Activated CD8-positive, alpha-beta memory T cell treated with anti-CD3 and anti-CD28 coated beads, Interleukin-2, amount 50 U/mL, for 24 hours (primary cell): ENCODE results near the gene C1orf50.
"Not testable (repeated sequence)": the region's sequence is repeated elsewhere in the genome, so short reads cannot be mapped to it uniquely, and the experiment has no call there.

Experiments used
- DNase-seq: peaks from one replicate; pipeline ENCODE4 v3.0.0-alpha.2; 2020; ENCODE audit errors: extremely low read depth

Gene C1orf50

GRCh38 chr1:42739753-42740700, 27.0 kb upstream of the C1orf50 start, which contains the start of gene CLDN19:
CLDN19 (minus strand) TSS chr1:42740236; CDS start chr1:42740063, 173 bp downstream.
- DNase-seq: no peak

- DNase-seq: no peak
Observed at GRCh38 chr1:42740851-42741580, 26.0 kb upstream of the C1orf50 start.

- DNase-seq: no peak
Observed at GRCh38 chr1:42741706-42742105, 25.3 kb upstream of the C1orf50 start.

- DNase-seq: no peak
Observed at GRCh38 chr1:42742141-42742540, 24.9 kb upstream of the C1orf50 start.

- DNase-seq: no peak
Observed at GRCh38 chr1:42742617-42743316, 24.3 kb upstream of the C1orf50 start.

- no peak for DNase-seq
Observed at GRCh38 chr1:42743317-42744147, 23.5 kb upstream of the C1orf50 start.

GRCh38 chr1:42744148-42744413, 23.0 kb upstream of the C1orf50 start:
- DNase-seq: no peak

- DNase-seq: no peak
Observed at GRCh38 chr1:42745851-42746250, 21.2 kb upstream of the C1orf50 start.

GRCh38 chr1:42746436-42747105, 20.5 kb upstream of the C1orf50 start:
- DNase-seq: no peak

GRCh38 chr1:42747125-42747524, 19.9 kb upstream of the C1orf50 start:
- no peak for DNase-seq

- no peak for DNase-seq
Observed at GRCh38 chr1:42748021-42748420, 19.0 kb upstream of the C1orf50 start.

- DNase-seq: no peak
Observed at GRCh38 chr1:42748461-42749410, 18.3 kb upstream of the C1orf50 start.

- no peak for DNase-seq
Observed at GRCh38 chr1:42750041-42750440, 17.0 kb upstream of the C1orf50 start.

- not testable (repeated sequence) for DNase-seq
Observed at GRCh38 chr1:42751511-42752070, 15.5 kb upstream of the C1orf50 start.

GRCh38 chr1:42752284-42752683, 14.8 kb upstream of the C1orf50 start:
- DNase-seq: no peak

- DNase-seq: no peak
Observed at GRCh38 chr1:42753070-42753469, 14.0 kb upstream of the C1orf50 start.

- DNase-seq: no peak
Observed at GRCh38 chr1:42756956-42757891, 9.8 kb upstream of the C1orf50 start.

- no peak for DNase-seq
Observed at GRCh38 chr1:42757892-42758275, 9.2 kb upstream of the C1orf50 start.
